ENCODE measurements around the gene A2ML1.

DNA sequence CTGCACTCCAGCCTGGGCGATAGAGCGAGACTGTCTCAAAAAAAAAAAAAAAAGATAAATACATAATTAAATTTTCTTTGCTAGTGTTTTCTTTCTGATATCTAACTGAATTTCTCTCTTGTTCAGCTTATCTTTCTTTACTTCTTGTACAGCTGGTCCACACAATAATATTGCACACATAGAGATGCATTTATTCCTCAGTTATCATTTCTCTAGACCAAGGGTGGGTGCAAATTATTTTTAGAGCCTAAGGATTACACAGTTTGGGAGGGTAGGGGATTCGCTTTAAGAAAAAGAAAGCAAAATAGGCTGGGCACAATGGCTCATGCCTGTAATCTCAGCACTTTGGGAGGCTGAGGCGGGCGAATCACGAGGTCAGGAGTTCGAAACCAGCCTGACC lies 17.9 kb downstream of the A2ML1 start:
- TF ChIP-seq POLR2A (IDR thresholded peaks at IDR 0.05) (no peak), EP300 (IDR thresholded peaks at IDR 0.05) (no peak), POLR2AphosphoS5 (IDR thresholded peaks at IDR 0.05) (no peak)
- TF ChIP-seq, protein P1, sequence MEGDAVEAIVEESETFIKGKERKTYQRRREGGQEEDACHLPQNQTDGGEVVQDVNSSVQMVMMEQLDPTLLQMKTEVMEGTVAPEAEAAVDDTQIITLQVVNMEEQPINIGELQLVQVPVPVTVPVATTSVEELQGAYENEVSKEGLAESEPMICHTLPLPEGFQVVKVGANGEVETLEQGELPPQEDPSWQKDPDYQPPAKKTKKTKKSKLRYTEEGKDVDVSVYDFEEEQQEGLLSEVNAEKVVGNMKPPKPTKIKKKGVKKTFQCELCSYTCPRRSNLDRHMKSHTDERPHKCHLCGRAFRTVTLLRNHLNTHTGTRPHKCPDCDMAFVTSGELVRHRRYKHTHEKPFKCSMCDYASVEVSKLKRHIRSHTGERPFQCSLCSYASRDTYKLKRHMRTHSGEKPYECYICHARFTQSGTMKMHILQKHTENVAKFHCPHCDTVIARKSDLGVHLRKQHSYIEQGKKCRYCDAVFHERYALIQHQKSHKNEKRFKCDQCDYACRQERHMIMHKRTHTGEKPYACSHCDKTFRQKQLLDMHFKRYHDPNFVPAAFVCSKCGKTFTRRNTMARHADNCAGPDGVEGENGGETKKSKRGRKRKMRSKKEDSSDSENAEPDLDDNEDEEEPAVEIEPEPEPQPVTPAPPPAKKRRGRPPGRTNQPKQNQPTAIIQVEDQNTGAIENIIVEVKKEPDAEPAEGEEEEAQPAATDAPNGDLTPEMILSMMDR (IDR thresholded peaks at IDR 0.05), result no peak

All from gastroesophageal sphincter (tissue), 3 donors.